Limb (tissue), 2 donors: ENCODE measurements around the gene TET3.

Experiments used
- DNase-seq, 2 donors: peaks; one replicate each; pipeline ENCODE4 v3.0.0-alpha.2; 2016; ENCODE audit errors: extremely low spot score in 2 of 2

TET3 gene

DNA sequence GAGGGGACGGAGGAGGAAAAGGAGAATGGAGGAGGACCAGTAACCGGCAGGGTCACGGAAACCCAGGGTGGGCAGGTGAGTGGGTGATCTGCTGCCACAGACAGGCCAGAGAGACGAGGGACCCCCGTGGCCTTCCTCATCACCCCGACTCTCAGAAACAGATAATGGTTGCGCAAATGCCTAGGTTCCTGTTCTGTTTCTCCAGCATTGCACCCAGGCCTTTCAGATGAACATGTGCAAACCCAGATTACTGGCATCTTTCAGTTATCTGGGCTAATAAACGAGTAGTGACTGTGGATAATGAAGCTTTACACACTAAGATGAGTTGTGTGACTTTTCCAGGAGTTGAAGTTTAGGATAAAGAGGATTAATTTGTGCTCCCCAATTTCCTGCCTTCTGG, 46.5 kb downstream of the TET3 start:
- no peak for DNase-seq

DNA sequence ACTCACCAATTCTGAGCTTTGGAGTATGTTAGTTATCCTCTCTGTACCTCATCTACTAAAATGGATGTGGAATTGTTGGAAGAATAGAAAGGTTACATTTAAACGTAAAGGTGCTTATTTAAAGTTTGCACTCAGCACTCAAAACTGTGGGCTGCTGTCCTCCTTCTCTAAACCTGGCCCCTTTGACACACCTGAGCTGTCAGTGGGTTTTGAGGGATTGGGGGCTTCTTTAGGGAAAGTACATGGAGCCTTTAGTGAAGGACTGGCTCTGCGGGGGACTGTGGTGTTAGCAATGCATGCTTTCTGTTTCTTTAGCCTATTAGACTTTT, 47.2 kb downstream of the TET3 start:
- DNase-seq = no peak

DNA sequence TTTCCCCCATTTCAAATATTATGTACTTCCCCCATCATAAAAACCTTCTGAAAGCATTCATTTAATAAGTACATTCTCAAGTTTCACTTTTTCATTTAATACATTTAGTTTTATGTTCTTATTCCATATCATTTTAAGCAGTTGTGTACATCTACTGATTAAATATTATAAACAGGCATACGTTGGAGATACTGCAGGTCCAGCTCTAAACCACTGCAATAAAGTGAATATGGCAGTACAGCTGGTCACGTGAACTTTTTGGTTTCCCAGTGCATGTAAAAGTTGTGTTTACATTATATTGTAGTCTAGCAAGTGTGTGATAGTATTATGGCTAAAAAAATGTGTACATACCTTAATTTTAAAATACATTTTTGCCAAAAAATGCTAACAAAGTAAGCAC, 48.7 kb downstream of the TET3 start:
- no peak for DNase-seq
